ENCODE data around the gene EBI3. TPM values are rescaled to one million over a fixed set of nuclear protein-coding genes. Genes with fewer than 3 reads are reported as not detected.
"Not testable (repeated sequence)": the region's sequence is repeated elsewhere in the genome, so short reads cannot be mapped to it uniquely, and the experiment has no call there.

EBI3 gene
- total and polyA plus RNA-seq, 2 experiments from 2014 or later: not detected

DNA sequence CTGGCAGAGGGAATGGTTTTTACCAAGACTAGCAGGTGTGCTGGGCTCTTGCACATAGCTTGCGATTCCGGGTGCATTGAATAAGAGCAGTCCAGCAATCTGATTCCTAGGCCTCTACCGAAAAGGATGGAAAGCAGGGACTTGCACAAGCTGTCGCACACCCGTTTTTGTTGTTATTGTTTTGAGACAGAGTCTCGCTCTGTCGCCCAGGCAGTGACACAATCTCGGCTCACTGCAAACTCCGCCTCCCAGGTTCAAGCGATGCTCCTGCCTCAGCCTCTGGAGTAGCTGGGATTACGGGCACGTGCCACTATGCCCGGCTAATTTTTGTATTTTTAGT is 5.5 kb downstream of the EBI3 start:
- no peak for TF ChIP-seq CTCF (IDR thresholded peaks at IDR 0.05; ENCODE audit: low read depth, low read length)
- Histone ChIP-seq H3K27me3 (no peaks in the 10 kb centered on the region), H3K9me3 (ENCODE audit: low read depth) (no peaks in the 10 kb centered on the region), H3K36me3 (no peaks in the 10 kb centered on the region), H3K4me3 (no peak overlapping the region), H3K27ac (no peak overlapping the region), H3K4me1 (ENCODE audit: low read depth) (no peaks in the 10 kb centered on the region)
- DNase-seq (ENCODE audit: low read depth in 1 of 2, low spot score in 1 of 2): no peak

- DNase-seq (ENCODE audit: low read depth in 1 of 2, low spot score in 1 of 2); H3K4me3 ChIP-seq; H3K4me1 ChIP-seq (ENCODE audit: low read depth); H3K36me3 ChIP-seq; H3K9me3 ChIP-seq (ENCODE audit: low read depth); H3K27ac ChIP-seq; H3K27me3 ChIP-seq: not testable (repeated sequence)
Observed at GRCh38 chr19:4237510-4237909, 8.2 kb downstream of the EBI3 start.

- Histone ChIP-seq H3K4me3 (no peak overlapping the region), H3K27me3 (no peaks in the 10 kb centered on the region), H3K9me3 (ENCODE audit: low read depth) (no peaks in the 10 kb centered on the region), H3K36me3 (no peaks in the 10 kb centered on the region), H3K27ac (no peak overlapping the region), H3K4me1 (ENCODE audit: low read depth) (no peaks in the 10 kb centered on the region)
- no peak for TF ChIP-seq CTCF (IDR thresholded peaks at IDR 0.05; ENCODE audit: low read depth, low read length)
- DNase-seq (ENCODE audit: low read depth in 1 of 2, low spot score in 1 of 2): no peak
Observed at GRCh38 chr19:4238831-4239230, 9.5 kb downstream of the EBI3 start.

DNA sequence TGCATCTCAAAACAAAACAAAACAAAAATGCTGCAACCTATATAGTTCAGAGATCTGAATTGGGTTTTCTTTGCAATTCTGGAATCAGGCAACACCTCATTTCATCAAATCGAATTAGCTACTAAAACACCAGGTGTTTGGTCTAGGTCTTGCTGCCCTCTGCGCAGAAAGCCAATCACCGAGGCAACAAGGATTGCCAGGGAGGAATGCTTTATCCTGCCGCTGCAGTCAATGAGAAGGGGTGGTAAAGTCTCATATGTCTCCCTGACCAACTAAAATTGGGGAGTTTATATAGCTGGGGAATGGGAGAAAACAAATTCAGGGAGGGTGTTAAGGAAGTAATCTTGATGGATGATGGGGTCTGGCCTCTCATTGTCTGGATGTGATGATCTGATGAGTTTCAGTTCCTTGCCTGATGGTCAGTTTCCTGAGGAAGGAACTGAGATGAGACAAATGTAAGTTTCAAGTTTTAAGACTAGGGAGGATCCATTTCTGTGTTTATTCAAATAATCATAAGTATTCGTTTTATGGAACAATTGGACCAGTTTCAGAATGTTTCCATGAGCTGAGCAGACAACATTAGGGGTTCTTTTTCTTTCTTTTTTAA is 12.6 kb downstream of the EBI3 start:
- no peak for TF ChIP-seq CTCF (IDR thresholded peaks at IDR 0.05; ENCODE audit: low read depth, low read length)
- no peaks in the 10 kb centered on the region for H3K4me1 ChIP-seq (ENCODE audit: low read depth)
- H3K4me3 ChIP-seq: no peak overlapping the region
- H3K9me3 ChIP-seq (ENCODE audit: low read depth): no peaks in the 10 kb centered on the region
- no peak overlapping the region for H3K27ac ChIP-seq
- no peaks in the 10 kb centered on the region for H3K27me3 ChIP-seq
- no peak for DNase-seq (ENCODE audit: low read depth in 1 of 2, low spot score in 1 of 2)
- H3K36me3 ChIP-seq: no peaks in the 10 kb centered on the region

DNA sequence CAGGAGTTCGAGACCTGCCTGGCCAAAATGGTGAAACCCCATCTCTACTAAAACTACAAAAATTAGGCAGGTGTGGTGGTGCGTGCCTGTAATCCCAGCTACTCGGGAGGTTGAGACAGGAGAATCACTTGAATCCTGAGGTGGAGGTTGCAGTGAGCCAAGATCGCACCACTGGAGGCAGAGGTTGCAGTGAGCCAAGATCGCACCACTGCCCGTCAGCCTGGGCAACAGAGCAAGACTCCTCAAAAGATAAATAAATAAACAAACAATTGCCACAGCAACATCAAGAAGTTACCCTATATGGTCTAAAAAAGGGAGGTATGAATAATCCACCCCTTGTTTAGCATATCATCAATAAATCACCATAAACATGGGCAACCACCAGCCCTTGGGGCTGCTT is 16.6 kb downstream of the EBI3 start:
- H3K27me3 ChIP-seq; DNase-seq (ENCODE audit: low read depth in 1 of 2, low spot score in 1 of 2); H3K9me3 ChIP-seq (ENCODE audit: low read depth); H3K4me3 ChIP-seq; H3K4me1 ChIP-seq (ENCODE audit: low read depth); H3K36me3 ChIP-seq: not testable (repeated sequence)
- peak overlapping the region; percentile 93 for H3K27ac ChIP-seq

GRCh38 chr19:4246767-4247593 is 17.7 kb downstream of the EBI3 start, which contains the start of gene YJU2:
Gene YJU2, plus strand, starts transcription at chr19:4247080. Its CDS starts 67 bp downstream, at chr19:4247147.
- H3K27me3 ChIP-seq: no peaks in the 10 kb centered on the region
- peaks cover 3% of the 10 kb centered on the region for H3K4me1 ChIP-seq (ENCODE audit: low read depth)
- no peaks in the 10 kb centered on the region for H3K9me3 ChIP-seq (ENCODE audit: low read depth)
- peak within 1 kb of the TSS; percentile 93 for H3K27ac ChIP-seq
- TF ChIP-seq CTCF (IDR thresholded peaks at IDR 0.05; ENCODE audit: low read depth, low read length): peak; percentile 61
- H3K36me3 ChIP-seq: peaks cover 17% of the 10 kb centered on the region
- peak; percentile 100 for DNase-seq (ENCODE audit: low read depth in 1 of 2, low spot score in 1 of 2)
- peak within 1 kb of the TSS; percentile 59 for H3K4me3 ChIP-seq
